ENCODE measurements around the gene IFNK.
"Not testable (repeated sequence)": the region's sequence is repeated elsewhere in the genome, so short reads cannot be mapped to it uniquely, and the experiment has no call there.

The IFNK gene

GRCh38 chr9:27489087-27489876 is 34.8 kb upstream of the IFNK start:
- 32 to 35% methylated on average over 5 of the region's 5 CpGs for WGBS, 2 experiments
- no peak overlapping the region for H3K4me3 ChIP-seq (ENCODE audit: insufficient read depth, low read depth, low read length)
- H3K27ac ChIP-seq (ENCODE audit: insufficient read depth, low read depth, low read length, poor library complexity, severe bottlenecking): peak overlapping the region; percentile 85
- H3K36me3 ChIP-seq (ENCODE audit: control insufficient read depth, insufficient read depth, low read length): no peaks in the 10 kb centered on the region
- H3K4me1 ChIP-seq (ENCODE audit: control insufficient read depth, insufficient read depth, low read length): peaks cover 28% of the 10 kb centered on the region
- H3K27me3 ChIP-seq (ENCODE audit: control insufficient read depth, insufficient read depth, low read length, poor library complexity, severe bottlenecking): no peaks in the 10 kb centered on the region
- no peaks in the 10 kb centered on the region for H3K9me3 ChIP-seq (ENCODE audit: control insufficient read depth, low read length)

GRCh38 chr9:27491154-27491553 is 32.9 kb upstream of the IFNK start:
- H3K36me3 ChIP-seq (ENCODE audit: control insufficient read depth, insufficient read depth, low read length): no peaks in the 10 kb centered on the region
- H3K4me1 ChIP-seq (ENCODE audit: control insufficient read depth, insufficient read depth, low read length): peaks cover 28% of the 10 kb centered on the region
- H3K4me3 ChIP-seq (ENCODE audit: insufficient read depth, low read depth, low read length): no peak overlapping the region
- H3K27me3 ChIP-seq (ENCODE audit: control insufficient read depth, insufficient read depth, low read length, poor library complexity, severe bottlenecking): no peaks in the 10 kb centered on the region
- H3K27ac ChIP-seq (ENCODE audit: insufficient read depth, low read depth, low read length, poor library complexity, severe bottlenecking): no peak overlapping the region
- no peaks in the 10 kb centered on the region for H3K9me3 ChIP-seq (ENCODE audit: control insufficient read depth, low read length)
- 100% methylated on average over 1 of the region's 1 CpG for WGBS, 2 experiments

GRCh38 chr9:27495480-27496134 is 28.5 kb upstream of the IFNK start:
- WGBS, 2 experiments: 35 to 61% methylated on average over 2 to 3 of the region's 3 CpGs
- Histone ChIP-seq H3K27me3 (ENCODE audit: control insufficient read depth, insufficient read depth, low read length, poor library complexity, severe bottlenecking) (no peaks in the 10 kb centered on the region), H3K36me3 (ENCODE audit: control insufficient read depth, insufficient read depth, low read length) (no peaks in the 10 kb centered on the region), H3K4me1 (ENCODE audit: control insufficient read depth, insufficient read depth, low read length) (peaks cover 29% of the 10 kb centered on the region), H3K9me3 (ENCODE audit: control insufficient read depth, low read length) (no peaks in the 10 kb centered on the region), H3K4me3 (ENCODE audit: insufficient read depth, low read depth, low read length) (no peak overlapping the region), H3K27ac (ENCODE audit: insufficient read depth, low read depth, low read length, poor library complexity, severe bottlenecking) (no peak overlapping the region)

GRCh38 chr9:27496135-27496504 is 28.0 kb upstream of the IFNK start:
- WGBS, 2 experiments: 50 to 51% methylated on average over 3 of the region's 3 CpGs
- Histone ChIP-seq H3K4me3 (ENCODE audit: insufficient read depth, low read depth, low read length) (no peak overlapping the region), H3K27ac (ENCODE audit: insufficient read depth, low read depth, low read length, poor library complexity, severe bottlenecking) (no peak overlapping the region), H3K27me3 (ENCODE audit: control insufficient read depth, insufficient read depth, low read length, poor library complexity, severe bottlenecking) (no peaks in the 10 kb centered on the region), H3K9me3 (ENCODE audit: control insufficient read depth, low read length) (no peaks in the 10 kb centered on the region), H3K36me3 (ENCODE audit: control insufficient read depth, insufficient read depth, low read length) (no peaks in the 10 kb centered on the region), H3K4me1 (ENCODE audit: control insufficient read depth, insufficient read depth, low read length) (peaks cover 29% of the 10 kb centered on the region)

- Histone ChIP-seq H3K9me3 (ENCODE audit: control insufficient read depth, low read length) (no peaks in the 10 kb centered on the region), H3K27me3 (ENCODE audit: control insufficient read depth, insufficient read depth, low read length, poor library complexity, severe bottlenecking) (no peaks in the 10 kb centered on the region), H3K36me3 (ENCODE audit: control insufficient read depth, insufficient read depth, low read length) (no peaks in the 10 kb centered on the region), H3K4me1 (ENCODE audit: control insufficient read depth, insufficient read depth, low read length) (peaks cover 29% of the 10 kb centered on the region), H3K27ac (ENCODE audit: insufficient read depth, low read depth, low read length, poor library complexity, severe bottlenecking) (peak overlapping the region; percentile 76), H3K4me3 (ENCODE audit: insufficient read depth, low read depth, low read length) (no peak overlapping the region)
- 23 to 27% methylated on average over 9 to 11 of the region's 11 CpGs for WGBS, 2 experiments
These were observed 26.1 kb upstream of the IFNK start for GRCh38 chr9:27497883-27498417.

GRCh38 chr9:27499451-27499850 is 24.6 kb upstream of the IFNK start:
- Histone ChIP-seq H3K27ac (ENCODE audit: insufficient read depth, low read depth, low read length, poor library complexity, severe bottlenecking) (no peak overlapping the region), H3K9me3 (ENCODE audit: control insufficient read depth, low read length) (no peaks in the 10 kb centered on the region), H3K4me3 (ENCODE audit: insufficient read depth, low read depth, low read length) (no peak overlapping the region), H3K36me3 (ENCODE audit: control insufficient read depth, insufficient read depth, low read length) (no peaks in the 10 kb centered on the region), H3K4me1 (ENCODE audit: control insufficient read depth, insufficient read depth, low read length) (peaks cover 29% of the 10 kb centered on the region), H3K27me3 (ENCODE audit: control insufficient read depth, insufficient read depth, low read length, poor library complexity, severe bottlenecking) (no peaks in the 10 kb centered on the region)
- 53 to 60% methylated on average over 2 of the region's 2 CpGs for WGBS, 2 experiments

GRCh38 chr9:27500902-27501301 is 23.2 kb upstream of the IFNK start:
- not testable (repeated sequence) for H3K27me3 ChIP-seq (ENCODE audit: control insufficient read depth, insufficient read depth, low read length, poor library complexity, severe bottlenecking); H3K27ac ChIP-seq (ENCODE audit: insufficient read depth, low read depth, low read length, poor library complexity, severe bottlenecking); H3K36me3 ChIP-seq (ENCODE audit: control insufficient read depth, insufficient read depth, low read length); H3K9me3 ChIP-seq (ENCODE audit: control insufficient read depth, low read length); H3K4me3 ChIP-seq (ENCODE audit: insufficient read depth, low read depth, low read length)
- peaks cover 26% of the 10 kb centered on the region for H3K4me1 ChIP-seq (ENCODE audit: control insufficient read depth, insufficient read depth, low read length)
- 93 to 100% methylated on average over 3 of the region's 3 CpGs for WGBS, 2 experiments

- 75 to 81% methylated on average over 4 of the region's 4 CpGs for WGBS, 2 experiments
- no peaks in the 10 kb centered on the region for H3K27me3 ChIP-seq (ENCODE audit: control insufficient read depth, insufficient read depth, low read length, poor library complexity, severe bottlenecking)
- H3K36me3 ChIP-seq (ENCODE audit: control insufficient read depth, insufficient read depth, low read length): no peaks in the 10 kb centered on the region
- H3K27ac ChIP-seq (ENCODE audit: insufficient read depth, low read depth, low read length, poor library complexity, severe bottlenecking): no peak overlapping the region
- peaks cover 3% of the 10 kb centered on the region for H3K4me1 ChIP-seq (ENCODE audit: control insufficient read depth, insufficient read depth, low read length)
- H3K9me3 ChIP-seq (ENCODE audit: control insufficient read depth, low read length): no peaks in the 10 kb centered on the region
- no peak overlapping the region for H3K4me3 ChIP-seq (ENCODE audit: insufficient read depth, low read depth, low read length)
These were observed 20.5 kb upstream of the IFNK start for GRCh38 chr9:27503623-27504022.

GRCh38 chr9:27504259-27504658 is 19.8 kb upstream of the IFNK start:
- H3K27ac ChIP-seq (ENCODE audit: insufficient read depth, low read depth, low read length, poor library complexity, severe bottlenecking): no peak overlapping the region
- peaks cover 3% of the 10 kb centered on the region for H3K4me1 ChIP-seq (ENCODE audit: control insufficient read depth, insufficient read depth, low read length)
- H3K4me3 ChIP-seq (ENCODE audit: insufficient read depth, low read depth, low read length): no peak overlapping the region
- no peaks in the 10 kb centered on the region for H3K9me3 ChIP-seq (ENCODE audit: control insufficient read depth, low read length)
- no peaks in the 10 kb centered on the region for H3K27me3 ChIP-seq (ENCODE audit: control insufficient read depth, insufficient read depth, low read length, poor library complexity, severe bottlenecking)
- no peaks in the 10 kb centered on the region for H3K36me3 ChIP-seq (ENCODE audit: control insufficient read depth, insufficient read depth, low read length)

- no peaks in the 10 kb centered on the region for H3K9me3 ChIP-seq (ENCODE audit: control insufficient read depth, low read length)
- no peaks in the 10 kb centered on the region for H3K27me3 ChIP-seq (ENCODE audit: control insufficient read depth, insufficient read depth, low read length, poor library complexity, severe bottlenecking)
- WGBS, 2 experiments: 91% methylated on average over 5 of the region's 5 CpGs
- H3K4me1 ChIP-seq (ENCODE audit: control insufficient read depth, insufficient read depth, low read length): no peaks in the 10 kb centered on the region
- H3K36me3 ChIP-seq (ENCODE audit: control insufficient read depth, insufficient read depth, low read length): no peaks in the 10 kb centered on the region
- no peak overlapping the region for H3K27ac ChIP-seq (ENCODE audit: insufficient read depth, low read depth, low read length, poor library complexity, severe bottlenecking)
- no peak overlapping the region for H3K4me3 ChIP-seq (ENCODE audit: insufficient read depth, low read depth, low read length)
These were observed 18.3 kb upstream of the IFNK start for GRCh38 chr9:27505744-27506161.
